ENCODE results near the gene HECTD2.
A peak's percentile ranks its signal among the peaks of the same experiment; 100 is the strongest.
"Not testable (repeated sequence)": the region's sequence is repeated elsewhere in the genome, so short reads cannot be mapped to it uniquely, and the experiment has no call there.

The HECTD2 gene

GRCh38 chr10:91409869-91410637, at the start of gene HECTD2:
Gene HECTD2, plus strand, starts transcription at chr10:91410344. Its CDS starts 95 bp downstream, at chr10:91410439.
- DNase-seq (ENCODE audit: low read depth): peak; percentile 41

- no peak for DNase-seq (ENCODE audit: low read depth)
Observed at GRCh38 chr10:91360461-91360860, 49.7 kb upstream of the HECTD2 start.

GRCh38 chr10:91365519-91365918, 44.6 kb upstream of the HECTD2 start:
- DNase-seq (ENCODE audit: low read depth): not testable (repeated sequence)

- DNase-seq (ENCODE audit: low read depth): no peak
Observed at GRCh38 chr10:91366704-91367103, 43.4 kb upstream of the HECTD2 start.

GRCh38 chr10:91367127-91367531, 43.0 kb upstream of the HECTD2 start:
- DNase-seq (ENCODE audit: low read depth): no peak

- DNase-seq (ENCODE audit: low read depth): no peak
Observed at GRCh38 chr10:91367558-91367957, 42.6 kb upstream of the HECTD2 start.

GRCh38 chr10:91369978-91370589, 40.1 kb upstream of the HECTD2 start:
- not testable (repeated sequence) for DNase-seq (ENCODE audit: low read depth)

- DNase-seq (ENCODE audit: low read depth): no peak
Observed at GRCh38 chr10:91374052-91374451, 36.1 kb upstream of the HECTD2 start.

- DNase-seq (ENCODE audit: low read depth): no peak
Observed at GRCh38 chr10:91378061-91378460, 32.1 kb upstream of the HECTD2 start.

GRCh38 chr10:91380873-91381256, 29.3 kb upstream of the HECTD2 start:
- DNase-seq (ENCODE audit: low read depth): no peak

GRCh38 chr10:91381257-91381891, 28.8 kb upstream of the HECTD2 start:
- DNase-seq (ENCODE audit: low read depth): no peak

GRCh38 chr10:91385306-91386085, 24.6 kb upstream of the HECTD2 start:
- DNase-seq (ENCODE audit: low read depth): no peak

- DNase-seq (ENCODE audit: low read depth): no peak
Observed at GRCh38 chr10:91389636-91390512, 20.3 kb upstream of the HECTD2 start.

GRCh38 chr10:91390513-91390825, 19.7 kb upstream of the HECTD2 start:
- DNase-seq (ENCODE audit: low read depth): not testable (repeated sequence)

GRCh38 chr10:91391920-91392319, 18.2 kb upstream of the HECTD2 start:
- no peak for DNase-seq (ENCODE audit: low read depth)

GRCh38 chr10:91406322-91406721, 3.8 kb upstream of the HECTD2 start:
- DNase-seq (ENCODE audit: low read depth): no peak

GRCh38 chr10:91409069-91409868, 875 bp upstream of the HECTD2 start:
- peak; percentile 14 for DNase-seq (ENCODE audit: low read depth)

GRCh38 chr10:91410638-91411371, 661 bp downstream of the HECTD2 start:
- no peak for DNase-seq (ENCODE audit: low read depth)

GRCh38 chr10:91411621-91412020, 1.5 kb downstream of the HECTD2 start:
- no peak for DNase-seq (ENCODE audit: low read depth)

All from CMK (cell line).